RWPE2 (cell line): ENCODE data around the gene EMILIN2.

ENCODE experiments used
- ATAC-seq: fragments of 200-7000 bp; cut with Tn5 transposase; 3 replicates; pipeline ENCODE4 v1.9.1; 2021; ENCODE audit warnings: low read depth
- DNase-seq: peaks from one replicate; pipeline ENCODE4 v3.0.0-alpha.2; 2020; ENCODE audit warnings: low spot score
- H3K27ac ChIP-seq: fragments of 450-650 bp; 2 replicates; pipeline ENCODE4 v1.5.1; 2017; ENCODE audit warnings: mild to moderate bottlenecking; ENCODE audit not compliant: poor library complexity, severe bottlenecking
- H3K27me3 ChIP-seq: fragments of 250-450 bp; sonication (Bioruptor Pico); 2 replicates; pipeline ENCODE4 v1.5.1; 2021; ENCODE audit warnings: mild to moderate bottlenecking, moderate library complexity; ENCODE audit not compliant: insufficient read depth, poor library complexity, severe bottlenecking
- H3K36me3 ChIP-seq: fragments of 250-450 bp; sonication (Bioruptor Pico); 2 replicates; pipeline ENCODE4 v1.5.1; 2020; ENCODE audit warnings: low read depth, mild to moderate bottlenecking, moderate library complexity
- H3K4me1 ChIP-seq: fragments of 250-450 bp; sonication (Bioruptor Pico); 2 replicates; pipeline ENCODE4 v1.5.1; 2021; ENCODE audit warnings: mild to moderate bottlenecking, moderate library complexity; ENCODE audit not compliant: insufficient read depth, poor library complexity, severe bottlenecking
- H3K4me3 ChIP-seq: fragments of 250-450 bp; sonication (Bioruptor Pico); 2 replicates; pipeline ENCODE4 v1.5.1; 2021; ENCODE audit warnings: mild to moderate bottlenecking, moderate library complexity; ENCODE audit not compliant: severe bottlenecking
- H3K9me3 ChIP-seq: fragments of 250-450 bp; sonication (Bioruptor Pico); 2 replicates; pipeline ENCODE4 v1.5.1; 2021; ENCODE audit warnings: mild to moderate bottlenecking, moderate library complexity; ENCODE audit not compliant: severe bottlenecking
- CTCF ChIP-seq: fragments of 450-650 bp; IDR thresholded peaks from one replicate; pipeline ENCODE4 v1.5.1; 2017; ENCODE audit warnings: mild to moderate bottlenecking, moderate library complexity; ENCODE audit not compliant: poor library complexity, severe bottlenecking

EMILIN2 gene

DNA sequence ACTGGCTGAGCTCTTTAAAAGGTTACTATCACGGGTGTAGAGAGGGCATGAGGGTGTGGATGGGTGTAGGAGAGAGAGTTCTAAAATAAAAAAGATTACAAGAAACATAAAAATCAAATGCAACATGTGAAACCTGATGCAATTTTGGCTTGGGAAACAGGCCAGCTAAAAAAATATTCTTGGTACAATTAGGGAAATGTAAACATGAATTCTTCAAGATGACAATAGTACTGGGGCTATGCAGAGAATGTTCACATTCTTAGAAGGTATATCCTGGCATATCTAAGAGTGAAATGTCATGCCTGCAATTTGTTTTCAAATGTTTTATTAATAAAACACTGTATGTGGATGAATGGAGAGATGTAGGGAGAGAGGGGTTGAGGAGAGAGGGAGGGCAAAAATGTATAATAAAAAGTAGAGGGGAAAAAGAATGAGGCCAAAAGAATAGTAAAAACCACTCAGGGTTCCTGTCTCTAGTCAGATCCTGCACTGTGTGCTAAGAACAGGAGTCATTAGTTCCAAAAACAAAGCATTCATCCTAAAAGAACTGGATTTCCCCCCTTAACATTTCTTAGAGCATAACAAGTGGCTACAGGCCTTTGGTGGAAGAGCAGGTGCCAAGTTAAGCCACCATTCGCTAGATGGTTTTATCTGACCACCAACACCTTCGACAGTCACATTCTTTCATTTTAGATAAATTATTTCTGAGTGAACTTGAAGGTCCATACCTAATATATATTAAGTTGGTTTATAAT lies 88.8 kb downstream of the EMILIN2 start:
- H3K27ac ChIP-seq, result no peak overlapping the region
- H3K36me3 ChIP-seq, result peaks cover 46% of the 10 kb centered on the region
- no peaks in the 10 kb centered on the region for H3K9me3 ChIP-seq
- H3K27me3 ChIP-seq, result no peaks in the 10 kb centered on the region
- ATAC-seq, result no peak
- TF ChIP-seq CTCF, result no peak
- no peak for DNase-seq
- H3K4me1 ChIP-seq, result no peaks in the 10 kb centered on the region
- H3K4me3 ChIP-seq, result no peak overlapping the region

GRCh38 chr18:2939317-2939716 lies 92.5 kb downstream of the EMILIN2 start:
- H3K4me3 ChIP-seq, result no peak overlapping the region
- peaks cover 29% of the 10 kb centered on the region for H3K36me3 ChIP-seq
- H3K27ac ChIP-seq, result no peak overlapping the region
- H3K9me3 ChIP-seq, result no peaks in the 10 kb centered on the region
- no peak for ATAC-seq
- no peak for TF ChIP-seq CTCF
- no peak for DNase-seq
- no peaks in the 10 kb centered on the region for H3K4me1 ChIP-seq
- no peaks in the 10 kb centered on the region for H3K27me3 ChIP-seq

GRCh38 chr18:2948038-2948437 lies 101.2 kb downstream of the EMILIN2 start:
- no peaks in the 10 kb centered on the region for H3K4me1 ChIP-seq
- no peak overlapping the region for H3K4me3 ChIP-seq
- peaks cover 13% of the 10 kb centered on the region for H3K36me3 ChIP-seq
- TF ChIP-seq CTCF, result peak; percentile 56
- H3K27me3 ChIP-seq, result no peaks in the 10 kb centered on the region
- no peaks in the 10 kb centered on the region for H3K9me3 ChIP-seq
- H3K27ac ChIP-seq, result no peak overlapping the region
- DNase-seq (no peak), ATAC-seq (peak; percentile 83)

DNA sequence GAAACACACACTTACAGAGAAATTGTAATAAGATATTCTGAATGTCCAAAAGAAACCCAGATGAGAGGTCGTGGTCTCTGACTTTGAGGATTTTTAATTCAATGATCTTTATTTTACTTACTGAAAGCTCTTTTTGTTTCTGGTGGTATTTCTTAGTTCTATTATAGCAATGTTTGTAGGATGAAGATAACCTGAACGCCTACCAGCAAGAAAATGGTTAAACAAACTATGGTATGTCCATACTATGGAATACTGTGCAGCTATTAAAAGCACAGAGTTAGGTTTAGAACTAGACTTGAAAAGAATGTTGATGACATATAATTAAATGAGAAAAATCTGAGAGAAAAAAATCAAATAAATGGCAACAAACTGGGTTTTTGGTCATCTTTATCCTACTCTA lies 105.8 kb downstream of the EMILIN2 start:
- no peak for DNase-seq
- Histone ChIP-seq H3K9me3 (no peaks in the 10 kb centered on the region), H3K4me3 (no peak overlapping the region), H3K4me1 (no peaks in the 10 kb centered on the region), H3K27me3 (no peaks in the 10 kb centered on the region), H3K27ac (no peak overlapping the region), H3K36me3 (peaks cover 25% of the 10 kb centered on the region)
- ATAC-seq, result no peak
- TF ChIP-seq CTCF, result no peak

DNA sequence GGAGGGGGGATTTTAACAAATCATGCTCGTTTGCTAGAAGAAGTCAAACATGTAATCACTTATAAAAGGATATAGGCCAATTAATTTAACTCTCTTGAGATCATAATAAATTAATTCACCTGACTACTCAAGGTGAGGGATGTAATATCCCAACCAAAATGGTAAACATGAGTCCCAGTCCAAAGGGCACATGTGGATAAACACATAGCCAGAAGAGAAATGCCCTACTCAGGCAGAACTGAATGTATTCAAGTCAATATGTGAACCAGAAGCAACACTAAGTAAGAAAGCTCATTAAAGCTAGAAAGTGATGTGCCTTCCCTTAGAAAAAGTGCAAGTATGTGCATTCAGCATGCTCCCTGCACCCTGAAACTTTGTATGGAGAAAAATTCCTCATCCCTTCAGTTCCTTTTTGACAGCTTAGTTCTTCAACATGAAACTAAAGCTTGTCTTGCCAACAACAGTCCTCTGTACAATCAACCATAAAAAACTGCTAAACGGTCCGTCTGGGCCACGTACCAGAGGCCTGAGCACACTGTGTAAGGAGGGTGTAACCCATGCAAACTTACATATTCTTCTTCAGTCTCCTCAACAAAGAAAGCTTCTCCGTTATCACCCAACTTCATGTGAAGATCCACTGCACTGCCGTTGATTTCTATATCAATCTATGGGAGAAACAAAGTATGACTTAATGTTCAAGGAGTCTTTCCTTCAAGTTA lies 107.3 kb downstream of the EMILIN2 start:
- peaks cover 27% of the 10 kb centered on the region for H3K36me3 ChIP-seq
- no peak overlapping the region for H3K27ac ChIP-seq
- no peak overlapping the region for H3K4me3 ChIP-seq
- ATAC-seq (no peak), DNase-seq (no peak)
- H3K9me3 ChIP-seq, result no peaks in the 10 kb centered on the region
- no peaks in the 10 kb centered on the region for H3K4me1 ChIP-seq
- TF ChIP-seq CTCF, result no peak
- no peaks in the 10 kb centered on the region for H3K27me3 ChIP-seq
